GF-D8 (cell line): Measurements from ENCODE around the gene SRPK2.

Source experiments
- DNase-seq: peaks from one replicate; lab custom pipeline; 2025; lab: John Stamatoyannopoulos, UW

Gene SRPK2

DNA sequence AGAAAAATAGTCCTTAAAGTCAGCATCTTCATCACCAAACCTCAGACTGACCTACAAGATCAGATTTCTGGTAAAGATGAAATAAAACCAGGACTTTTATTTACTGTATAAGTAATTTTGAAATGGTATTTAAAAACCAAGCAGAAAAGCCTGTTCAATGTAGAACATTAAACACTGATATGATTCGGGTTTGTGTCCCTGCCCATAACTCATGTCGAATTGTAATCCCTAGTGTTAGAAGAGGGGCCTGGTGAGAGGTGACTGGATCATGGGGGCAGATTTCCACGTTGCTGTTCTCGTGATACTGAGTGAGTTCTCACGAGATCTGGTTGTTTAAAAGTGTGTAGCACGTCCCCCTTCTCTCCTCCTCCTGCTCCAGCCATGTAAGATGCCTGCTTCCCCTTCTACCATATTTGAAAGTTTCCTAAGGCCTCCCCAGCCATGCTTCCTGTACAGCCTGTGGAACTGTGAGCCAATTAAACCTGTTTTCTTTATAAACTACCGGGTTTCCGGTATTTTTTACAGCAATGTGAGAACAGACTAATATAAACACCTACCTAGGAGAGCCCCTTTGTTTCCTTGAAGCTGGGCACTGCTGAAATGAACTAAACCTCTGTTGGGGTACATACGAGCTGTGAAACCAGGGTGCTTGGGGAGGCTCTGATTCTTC, 254.6 kb downstream of the SRPK2 start:
- no peak for DNase-seq

- DNase-seq: no peak
Observed at GRCh38 chr7:105133358-105133757, 255.4 kb downstream of the SRPK2 start.

DNA sequence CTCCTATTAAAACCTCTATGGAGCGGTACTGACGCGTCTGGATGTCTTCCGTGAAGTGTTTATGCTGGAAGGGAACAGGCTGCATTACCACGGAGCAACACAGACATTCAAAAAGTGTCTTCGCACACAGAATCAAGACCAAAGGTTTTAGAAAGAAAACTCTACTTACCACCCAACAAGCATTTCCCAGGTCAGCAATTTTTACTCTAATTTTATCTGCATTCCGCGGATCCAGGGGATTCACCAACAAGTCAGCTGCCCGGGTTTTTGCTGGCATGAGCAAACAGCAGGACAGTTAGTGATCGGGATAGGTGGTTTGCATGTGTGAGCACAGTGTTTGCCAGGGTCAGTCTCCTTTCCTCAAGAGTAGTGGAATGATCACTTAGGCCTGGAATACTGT, 255.9 kb downstream of the SRPK2 start:
- DNase-seq: no peak

DNA sequence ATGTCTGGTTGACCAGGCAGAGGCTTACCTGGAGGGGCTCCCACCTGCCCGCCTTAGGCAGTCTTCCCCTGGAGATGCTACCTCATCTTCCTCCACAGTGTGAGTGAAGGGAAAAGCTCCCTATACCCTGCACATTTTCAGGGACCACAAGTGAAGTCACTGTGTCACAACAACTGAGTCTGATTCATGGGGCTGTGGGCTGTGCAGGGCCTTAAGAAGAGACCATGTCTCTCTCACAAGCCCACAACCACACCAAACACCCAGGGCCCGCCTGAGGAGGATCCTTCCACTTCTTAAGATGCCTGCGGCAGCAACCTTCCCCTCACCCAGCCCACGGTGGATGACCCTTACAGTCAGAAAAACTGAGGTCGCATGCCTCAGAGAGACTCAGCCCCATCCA, 256.4 kb downstream of the SRPK2 start:
- no peak for DNase-seq

- no peak for DNase-seq
Observed at GRCh38 chr7:105131890-105132289, 256.8 kb downstream of the SRPK2 start.

GRCh38 chr7:105131033-105131656, 257.6 kb downstream of the SRPK2 start:
- DNase-seq: no peak

GRCh38 chr7:105130580-105130979, 258.1 kb downstream of the SRPK2 start:
- no peak for DNase-seq

DNA sequence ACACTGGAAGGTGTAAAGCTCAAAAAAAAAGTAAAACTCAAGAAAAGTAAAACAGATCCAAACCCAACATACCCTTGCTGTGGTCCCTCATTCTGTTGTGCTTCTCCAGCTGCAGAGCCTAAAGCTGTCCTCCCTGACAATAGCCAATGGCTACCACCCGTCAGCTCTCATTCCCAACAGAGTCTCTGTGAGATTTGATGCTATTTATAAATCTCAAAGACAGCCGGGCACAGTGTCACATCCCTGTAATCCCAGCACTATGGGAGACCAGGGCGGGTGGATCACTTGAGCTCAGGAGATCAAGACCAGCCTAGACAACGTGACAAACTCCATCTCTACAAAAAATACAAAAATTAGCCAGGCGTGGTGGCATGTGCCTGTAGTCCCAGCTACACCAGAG, 258.7 kb downstream of the SRPK2 start:
- no peak for DNase-seq

- DNase-seq: no peak
Observed at GRCh38 chr7:105127179-105127578, 261.5 kb downstream of the SRPK2 start.

- DNase-seq: no peak
Observed at GRCh38 chr7:105126436-105126975, 262.2 kb downstream of the SRPK2 start.

DNA sequence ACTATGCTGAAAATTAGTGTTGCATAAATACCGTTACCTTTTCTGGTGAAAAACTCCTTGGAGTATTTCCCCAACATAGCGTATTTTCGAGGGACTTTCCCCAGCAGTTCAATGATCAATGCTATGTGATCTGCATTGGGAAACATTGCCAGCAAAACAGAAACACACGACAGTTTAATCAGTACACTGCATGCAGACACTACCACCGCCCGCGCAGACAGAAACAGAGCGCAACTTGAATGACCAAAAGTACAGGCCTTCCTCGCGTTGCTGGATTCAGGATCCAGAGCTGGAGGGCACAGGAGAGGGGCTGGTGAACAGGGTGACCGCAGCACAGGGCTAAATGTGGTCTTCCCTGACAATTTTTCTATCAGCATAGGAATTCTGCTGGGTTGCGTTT, 263.0 kb downstream of the SRPK2 start:
- no peak for DNase-seq

DNA sequence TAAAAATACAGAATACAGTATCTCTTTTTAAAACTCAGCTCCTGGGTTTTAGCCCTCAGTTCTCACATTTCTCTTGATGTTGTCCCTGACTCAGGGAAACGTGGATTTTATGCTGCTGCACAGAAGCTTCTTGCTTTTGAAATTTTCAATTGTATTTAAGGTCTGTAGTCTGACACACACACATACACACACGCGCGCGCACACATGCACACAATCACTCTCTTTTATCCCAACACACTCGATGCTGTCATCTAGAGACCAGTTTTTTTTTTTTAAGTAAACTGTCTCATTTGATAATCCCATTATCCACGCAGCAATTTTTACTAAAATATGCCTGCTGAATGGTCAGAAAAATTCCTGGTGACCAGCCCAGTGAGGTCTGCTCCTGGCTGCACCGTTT, 266.1 kb downstream of the SRPK2 start:
- DNase-seq: no peak

DNA sequence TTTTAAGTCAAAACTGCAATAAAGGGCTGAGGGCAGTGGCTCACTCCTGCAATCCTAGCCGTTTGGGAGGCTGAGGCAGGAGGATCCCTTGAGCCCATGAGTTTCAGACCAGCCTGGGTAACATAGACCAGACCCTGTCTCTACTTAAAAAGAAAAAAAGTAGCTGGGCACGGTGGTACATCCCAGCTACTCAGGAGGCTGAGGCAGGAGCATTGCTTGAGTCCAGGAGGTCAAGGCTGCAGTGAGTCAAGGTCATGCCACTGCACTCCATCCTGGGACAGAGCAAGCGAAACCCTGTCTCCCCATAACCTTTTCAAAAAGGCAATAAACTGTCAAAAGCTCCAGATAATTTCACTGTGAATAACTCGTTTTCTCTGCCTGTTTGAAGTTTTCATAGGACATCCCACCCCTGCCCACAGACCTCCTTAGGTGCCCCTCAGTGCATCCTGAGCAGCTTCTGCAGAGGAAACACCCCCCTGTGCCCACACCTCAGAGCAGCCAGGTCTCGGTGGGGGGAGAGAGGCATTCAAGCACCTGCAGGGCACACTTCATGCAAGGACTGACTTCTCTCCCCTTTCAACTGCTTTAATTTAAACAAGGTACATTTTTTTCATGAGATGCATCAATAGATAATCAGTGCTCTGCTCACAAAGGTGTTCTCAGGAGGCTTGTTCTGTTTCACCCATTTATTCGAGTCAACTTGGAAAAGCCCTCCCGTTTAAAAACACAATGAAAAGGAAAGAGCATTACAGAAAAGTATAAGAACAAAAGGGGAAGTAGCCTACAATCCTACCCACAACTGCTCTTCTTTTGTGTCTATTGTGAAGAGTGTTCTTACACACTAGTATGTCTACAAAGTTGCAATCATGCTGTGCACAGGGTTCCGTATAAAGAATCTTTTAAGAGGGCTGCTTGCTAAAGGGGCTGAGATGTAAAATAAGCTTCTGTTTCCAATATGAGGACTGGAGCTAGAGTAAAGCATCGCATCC, 269.8 kb downstream of the SRPK2 start:
- no peak for DNase-seq

DNA sequence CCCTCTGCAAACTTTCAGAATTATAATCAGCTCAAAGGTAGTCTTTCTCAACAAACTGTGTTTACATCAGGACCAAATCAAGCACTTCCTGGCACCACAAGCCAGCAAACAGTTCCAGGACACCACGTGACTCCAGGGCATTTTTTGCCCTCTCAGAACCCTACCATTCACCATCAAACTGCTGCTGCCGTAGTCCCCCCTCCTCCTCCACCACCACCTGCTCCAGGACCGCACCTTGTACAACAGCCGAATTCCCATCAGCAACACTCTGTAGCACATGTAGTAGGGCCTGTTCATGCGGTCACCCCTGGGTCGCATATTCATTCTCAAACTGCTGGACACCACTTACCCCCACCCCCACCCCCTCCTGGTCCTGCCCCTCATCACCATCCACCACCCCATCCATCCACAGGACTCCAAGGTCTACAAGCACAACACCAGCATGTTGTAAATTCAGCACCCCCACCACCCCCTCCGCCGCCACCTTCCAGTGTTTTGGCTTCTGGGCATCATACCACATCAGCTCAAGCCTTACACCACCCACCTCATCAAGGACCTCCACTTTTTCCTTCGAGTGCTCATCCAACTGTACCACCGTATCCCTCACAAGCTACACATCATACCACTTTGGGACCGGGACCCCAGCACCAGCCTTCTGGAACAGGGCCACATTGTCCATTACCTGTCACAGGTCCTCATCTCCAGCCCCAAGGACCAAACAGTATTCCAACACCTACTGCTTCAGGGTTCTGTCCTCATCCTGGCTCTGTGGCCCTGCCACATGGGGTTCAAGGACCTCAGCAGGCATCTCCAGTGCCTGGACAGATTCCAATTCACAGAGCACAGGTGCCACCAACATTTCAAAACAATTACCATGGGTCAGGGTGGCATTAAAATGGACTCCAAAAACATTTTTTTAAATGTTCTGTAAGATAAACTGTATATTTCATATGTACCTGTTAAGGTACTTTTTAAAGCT, 276.0 kb downstream of the SRPK2 start:
- DNase-seq: no peak

- no peak for DNase-seq
Observed at GRCh38 chr7:105107458-105107857, 281.3 kb downstream of the SRPK2 start.

DNA sequence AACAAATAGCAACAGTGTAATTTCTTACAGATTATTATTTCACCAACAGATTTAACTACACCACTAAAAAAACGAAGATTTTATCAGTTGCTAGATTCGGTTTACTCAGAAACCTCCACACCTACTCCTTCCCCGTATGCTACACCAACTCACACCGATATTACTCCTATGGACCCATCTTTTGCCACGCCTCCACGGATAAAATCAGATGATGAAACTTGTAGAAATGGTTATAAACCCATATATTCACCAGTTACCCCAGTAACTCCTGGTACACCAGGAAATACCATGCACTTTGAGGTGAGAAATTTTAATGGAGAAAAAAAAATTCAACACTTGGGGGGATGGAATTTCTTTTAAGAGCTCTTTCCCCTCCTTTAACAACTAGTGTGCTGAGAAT, 282.2 kb downstream of the SRPK2 start:
- DNase-seq: no peak

DNA sequence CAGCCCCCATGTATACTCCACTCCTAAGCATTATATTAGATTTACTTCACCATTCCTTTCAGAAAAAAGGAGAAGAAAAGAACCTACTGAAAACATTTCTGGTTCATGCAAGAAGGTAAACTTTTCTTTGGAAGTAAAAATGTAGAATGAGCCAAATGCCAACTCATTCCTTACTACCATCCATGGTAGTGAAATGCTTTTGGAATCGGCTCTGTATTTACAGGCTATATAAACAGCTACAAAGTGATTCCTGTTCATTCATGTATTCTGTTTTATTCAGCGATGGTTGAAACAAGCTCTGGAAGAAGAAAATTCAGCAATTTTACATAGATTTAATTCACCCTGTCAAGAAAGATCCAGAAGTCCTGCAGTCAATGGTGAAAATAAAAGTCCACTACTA, 283.1 kb downstream of the SRPK2 start:
- no peak for DNase-seq

GRCh38 chr7:105102557-105103352, 286.0 kb downstream of the SRPK2 start:
- DNase-seq: no peak

DNA sequence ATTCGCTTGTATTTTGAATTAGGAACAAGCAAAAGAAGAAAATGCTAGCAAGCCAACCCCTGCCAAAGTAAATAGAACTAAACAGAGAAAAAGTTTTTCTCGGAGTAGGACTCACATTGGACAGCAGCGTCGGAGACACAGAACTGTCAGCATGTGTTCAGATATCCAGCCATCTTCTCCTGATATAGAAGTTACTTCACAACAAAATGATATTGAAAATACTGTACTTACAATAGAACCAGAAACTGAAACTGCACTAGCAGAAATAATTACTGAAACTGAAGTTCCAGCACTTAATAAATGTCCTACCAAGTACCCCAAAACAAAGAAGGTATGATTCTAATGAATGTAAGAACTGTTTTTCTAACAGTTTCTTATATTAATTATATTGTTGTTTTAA, 286.9 kb downstream of the SRPK2 start:
- no peak for DNase-seq

GRCh38 chr7:105098863-105099515, 289.7 kb downstream of the SRPK2 start:
- DNase-seq: no peak
